Stimulated activated CD4-positive, alpha-beta T cell treated with anti-CD3 and anti-CD28 coated beads, Interleukin-4, amount 100 ng/mL, for 1 hour (primary cell): Measurements from ENCODE around the gene ELP2.
"Not testable (repeated sequence)": the region's sequence is repeated elsewhere in the genome, so short reads cannot be mapped to it uniquely, and the experiment has no call there.

Experiments
- DNase-seq: peaks from one replicate; pipeline ENCODE4 v3.0.0-alpha.2; 2020

Gene ELP2

GRCh38 chr18:36194600-36195315 lies 65.1 kb downstream of the ELP2 start:
- DNase-seq, result no peak

- no peak for DNase-seq
These were observed 65.9 kb downstream of the ELP2 start for GRCh38 chr18:36195427-36196122.

DNA sequence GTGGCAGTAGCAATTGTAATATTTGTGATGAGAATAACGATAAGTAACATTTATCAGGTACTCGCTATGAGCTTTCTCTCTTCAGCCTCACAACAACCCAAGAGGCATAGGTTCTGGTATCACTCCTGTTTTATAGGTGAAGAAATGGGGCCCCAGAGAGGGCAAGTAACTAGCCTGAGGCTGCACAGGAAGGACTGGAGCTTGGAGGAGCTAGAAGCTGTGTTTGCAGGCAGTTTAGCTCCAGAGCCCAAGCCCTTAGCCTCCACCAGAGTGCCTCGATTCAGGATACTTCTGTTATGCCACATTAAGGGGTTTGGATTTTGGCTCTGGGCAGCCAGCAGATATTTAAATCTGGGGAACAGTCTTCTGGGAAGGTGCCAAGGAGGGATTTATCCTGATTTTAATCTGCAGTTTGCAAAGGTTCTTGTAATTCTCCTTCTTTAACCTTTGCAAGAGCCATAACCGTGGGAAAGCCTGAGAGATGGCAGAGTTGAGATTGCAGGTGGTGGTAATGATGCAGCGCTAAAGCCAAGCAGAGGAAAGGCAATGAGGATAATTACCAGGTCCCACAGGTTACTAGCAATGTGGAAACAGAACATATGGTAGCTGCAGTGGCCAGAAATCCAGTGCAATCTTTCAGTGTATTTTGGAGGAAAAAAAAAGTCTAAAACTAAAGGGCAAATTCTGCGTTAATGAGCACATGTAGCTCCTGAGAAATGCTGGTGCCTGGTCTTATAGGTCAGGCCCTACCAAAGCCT lies 66.7 kb downstream of the ELP2 start:
- DNase-seq, result no peak

DNA sequence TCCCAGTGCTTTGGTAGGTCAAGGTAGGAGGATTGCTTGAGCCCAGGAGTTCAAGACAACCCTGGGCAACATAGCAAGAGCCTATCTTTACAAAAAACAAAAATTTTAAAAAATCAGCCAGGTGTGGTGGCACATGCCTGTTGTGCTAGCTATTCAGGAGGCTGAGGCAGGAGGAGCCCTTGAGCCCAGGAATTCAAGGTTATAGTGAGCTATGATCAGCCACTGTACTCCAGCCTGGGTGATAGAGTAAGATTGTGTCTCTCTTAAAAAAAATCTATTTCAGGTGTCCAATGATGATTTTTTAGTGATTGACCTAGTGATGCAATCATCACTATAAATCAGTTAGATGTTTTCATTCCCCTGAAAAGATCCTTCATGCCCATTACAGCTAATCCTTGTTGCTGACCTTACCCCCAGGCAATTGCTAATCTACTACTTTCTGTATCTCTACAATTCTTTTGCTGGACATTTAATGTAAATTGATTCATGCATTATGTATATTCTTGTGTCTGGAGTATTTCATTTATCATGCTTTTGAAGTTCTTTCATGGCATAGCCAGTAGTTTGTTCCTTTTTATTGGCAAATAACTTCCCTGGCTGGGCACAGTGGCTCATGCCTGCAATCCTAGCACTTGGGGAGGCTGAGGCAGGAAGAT lies 67.9 kb downstream of the ELP2 start:
- no peak for DNase-seq

- no peak for DNase-seq
These were observed 70.1 kb downstream of the ELP2 start for GRCh38 chr18:36199691-36200295.

GRCh38 chr18:36200354-36200771 lies 70.7 kb downstream of the ELP2 start:
- no peak for DNase-seq

DNA sequence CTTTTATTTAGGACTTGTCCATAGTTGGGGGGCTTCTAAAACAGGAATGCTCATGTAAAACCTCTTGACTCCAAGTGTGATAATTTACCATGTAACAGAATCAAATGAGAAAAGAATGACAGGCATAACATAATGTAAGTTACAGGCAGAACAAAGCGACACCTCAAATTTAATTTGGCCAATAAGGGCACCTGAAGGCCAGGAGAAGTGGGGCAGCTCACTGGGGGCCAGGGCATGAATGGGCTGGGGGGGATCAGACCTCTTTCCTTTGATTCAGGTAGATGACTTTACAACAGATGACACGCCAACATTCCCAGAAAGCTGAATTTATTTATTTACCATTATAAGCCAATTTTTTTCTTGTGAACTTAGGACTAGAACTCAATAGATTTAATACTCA lies 72.1 kb downstream of the ELP2 start:
- no peak for DNase-seq

DNA sequence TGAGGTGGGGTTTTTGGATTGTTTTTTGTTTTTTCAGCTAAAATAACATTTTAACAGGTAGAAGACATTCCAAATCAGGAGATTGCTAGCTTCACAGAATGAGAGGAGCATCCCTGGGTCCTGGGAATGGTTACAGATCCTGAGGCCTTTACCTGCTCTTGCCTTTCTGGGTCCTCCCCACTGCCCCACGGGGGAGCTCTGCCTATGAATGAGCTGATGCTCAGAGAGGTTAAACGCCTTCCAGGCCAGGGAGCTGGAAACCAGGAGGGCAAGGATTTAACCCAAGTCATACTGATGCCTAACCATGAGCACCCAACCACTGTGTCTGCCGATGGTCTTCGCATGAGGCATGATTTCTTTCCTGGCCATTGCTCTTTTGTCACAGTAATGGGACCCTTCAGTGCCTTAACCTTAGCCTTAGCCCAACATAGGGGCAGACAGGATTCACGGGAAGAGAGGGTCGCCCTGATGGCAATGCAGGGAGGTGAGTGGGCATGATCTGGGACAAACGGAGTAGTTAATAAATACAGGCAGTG lies 73.7 kb downstream of the ELP2 start:
- no peak for DNase-seq

DNA sequence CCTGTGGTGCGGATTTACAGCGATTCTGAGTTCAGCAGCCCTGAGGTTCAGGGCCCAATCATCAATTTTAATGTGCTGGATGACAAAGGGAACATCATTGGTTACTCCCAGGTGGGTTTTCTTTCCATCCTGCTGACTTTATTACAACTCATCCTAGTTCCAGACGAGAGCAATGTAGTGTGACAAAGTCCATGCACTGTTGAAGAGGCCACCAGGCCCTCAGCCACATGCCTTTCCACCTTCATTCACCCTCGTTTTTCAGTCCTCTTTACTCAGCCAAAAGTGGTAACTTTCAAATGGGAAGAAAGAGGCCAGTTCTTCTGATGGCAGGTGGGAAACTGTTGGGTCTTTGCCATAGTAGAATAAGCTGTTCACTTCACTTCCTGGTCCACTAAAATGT lies 75.5 kb downstream of the ELP2 start:
- no peak for DNase-seq

- no peak for DNase-seq
These were observed 77.6 kb downstream of the ELP2 start for GRCh38 chr18:36207303-36207702.

- not testable (repeated sequence) for DNase-seq
These were observed 78.3 kb downstream of the ELP2 start for GRCh38 chr18:36207969-36208368.

DNA sequence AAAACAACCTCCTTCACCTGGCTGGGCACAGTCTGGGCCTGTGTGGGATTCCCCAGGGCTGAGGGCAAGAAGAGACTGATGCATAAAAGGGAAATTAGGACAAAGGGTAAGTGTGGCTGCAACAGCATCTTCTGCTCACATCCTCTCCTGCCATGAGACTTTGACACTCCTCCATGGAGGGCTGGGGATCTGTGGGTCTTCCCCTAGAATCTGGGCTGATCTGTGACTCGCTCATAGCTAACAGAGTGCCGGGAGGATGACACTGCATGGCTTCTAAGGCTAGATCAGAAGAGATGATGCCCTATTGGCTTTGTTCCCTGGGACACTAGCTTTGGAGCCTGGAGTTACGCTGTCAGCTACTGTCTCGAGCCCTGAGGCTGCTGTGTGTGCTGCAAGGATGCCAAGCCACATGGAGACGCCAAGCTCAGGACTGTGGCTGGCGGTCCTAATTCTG lies 81.9 kb downstream of the ELP2 start:
- DNase-seq, result no peak

DNA sequence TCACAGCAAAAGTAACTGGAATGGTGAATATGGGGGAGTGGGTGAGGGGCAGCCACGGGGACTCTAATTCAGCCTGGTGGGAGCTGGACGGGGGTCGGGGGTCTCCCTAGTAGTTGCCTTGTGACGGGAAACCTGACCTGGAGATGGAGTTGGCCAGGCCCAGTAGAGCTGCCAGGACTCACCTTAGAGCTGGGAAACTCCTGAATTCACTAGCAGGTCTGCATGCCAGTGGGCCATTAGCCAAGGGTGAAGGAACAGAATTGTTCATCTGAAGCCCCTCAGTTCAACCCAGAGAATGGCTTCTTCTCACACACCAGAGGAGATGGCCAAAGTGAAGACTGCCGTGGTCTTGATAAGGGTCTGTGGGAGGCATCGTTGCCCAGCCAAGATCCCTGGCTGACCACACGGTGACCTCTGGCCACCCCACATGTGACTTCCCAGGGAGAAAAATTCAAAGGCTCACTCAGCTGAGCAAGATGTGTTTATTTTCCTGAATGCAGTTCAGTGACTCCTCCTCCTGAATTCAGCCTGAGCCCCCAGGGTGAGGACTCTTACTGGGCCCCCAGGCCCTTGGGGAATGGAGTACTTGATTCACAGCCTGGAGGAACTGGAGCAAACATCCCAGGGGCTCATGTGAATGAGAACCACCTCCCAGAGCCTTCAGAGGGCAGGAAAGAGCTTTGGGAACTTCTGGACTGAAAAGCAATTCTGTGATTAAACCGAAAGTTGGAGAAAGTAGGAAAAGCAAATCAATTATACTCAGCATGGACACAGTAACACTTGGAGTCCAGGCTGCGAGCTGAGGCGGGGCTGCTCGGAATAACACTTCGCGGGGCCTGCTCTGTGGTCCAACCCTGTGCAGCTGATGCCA lies 82.8 kb downstream of the ELP2 start:
- no peak for DNase-seq

DNA sequence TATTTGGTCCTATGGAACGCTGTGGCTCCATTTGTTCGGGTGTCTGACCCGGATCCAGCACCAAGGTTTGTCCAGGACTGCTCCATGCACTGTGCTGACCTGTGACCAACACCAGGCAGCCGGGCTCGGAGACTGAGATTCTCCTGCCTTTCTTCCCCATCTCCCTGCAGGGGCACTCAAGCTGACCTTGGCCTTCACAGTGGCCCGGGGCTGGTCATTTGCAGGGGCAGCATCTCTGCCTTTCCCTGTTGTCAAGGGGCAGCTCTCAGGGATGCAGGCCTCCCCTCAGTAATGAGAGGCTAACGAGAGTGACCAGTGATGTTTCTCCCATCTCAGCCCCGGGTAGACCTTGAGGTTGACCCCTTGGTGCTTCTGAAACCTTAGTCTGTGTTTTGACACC lies 85.1 kb downstream of the ELP2 start:
- no peak for DNase-seq

GRCh38 chr18:36215577-36215976 lies 85.9 kb downstream of the ELP2 start:
- DNase-seq, result no peak

- DNase-seq, result no peak
These were observed 87.6 kb downstream of the ELP2 start for GRCh38 chr18:36217348-36217747.

- DNase-seq, result no peak
These were observed 99.5 kb downstream of the ELP2 start for GRCh38 chr18:36229188-36229587.
